HepG2 (cell line): Measurements from ENCODE around the gene CFAP119. TPM values are rescaled to one million over a fixed set of nuclear protein-coding genes. Genes with fewer than 3 reads are reported as not detected.

Experiments used
- ARID4A ChIP-seq: sonication (generic); formaldehyde crosslinking; IDR thresholded peaks from 2 replicates; pipeline ENCODE4 v1.5.0; 2020; ENCODE audit warnings: mild to moderate bottlenecking, missing genetic modification reagents, borderline replicate concordance
- CEBPG ChIP-seq: IDR thresholded peaks from 2 replicates; pipeline ENCODE4 v1.6.1; 2016
- NFYB ChIP-seq: sonication (generic); formaldehyde crosslinking; IDR thresholded peaks from 2 replicates; pipeline ENCODE4 v1.4.0; 2020; ENCODE audit warnings: missing genetic modification reagents
- RERE ChIP-seq: IDR thresholded peaks from 2 replicates; pipeline ENCODE4 v1.6.1; 2016; ENCODE audit warnings: low read depth, missing genetic modification reagents, missing compliant biosample characterization
- SMAD3 ChIP-seq: sonication (generic); formaldehyde crosslinking; IDR thresholded peaks from 2 replicates; pipeline ENCODE4 v1.4.0; 2020; ENCODE audit warnings: missing genetic modification reagents
- TAF1 ChIP-seq: sonication (generic); formaldehyde crosslinking; IDR thresholded peaks from 2 replicates; pipeline ENCODE4 v1.4.0; 2020; ENCODE audit warnings: missing genetic modification reagents
- ZFP90 ChIP-seq: sonication (generic); formaldehyde crosslinking; IDR thresholded peaks from 2 replicates; pipeline ENCODE4 v1.8.0; 2022; ENCODE audit warnings: missing genetic modification reagents, mild to moderate bottlenecking, inconsistent platforms, borderline replicate concordance
- ZNF331 ChIP-seq: sonication (generic); formaldehyde crosslinking; IDR thresholded peaks from 2 replicates; pipeline ENCODE4 v1.4.0; 2020; ENCODE audit warnings: missing genetic modification reagents
- ZNF350 ChIP-seq: sonication (generic); formaldehyde crosslinking; IDR thresholded peaks from 2 replicates; pipeline ENCODE4 v1.4.0; 2020; ENCODE audit warnings: mild to moderate bottlenecking, low read depth, missing genetic modification reagents, borderline replicate concordance
- ZNF362 ChIP-seq: sonication (generic); formaldehyde crosslinking; IDR thresholded peaks from 2 replicates; pipeline ENCODE4 v1.4.0; 2020; ENCODE audit warnings: missing genetic modification reagents, mild to moderate bottlenecking, borderline replicate concordance
- ZNF460 ChIP-seq: sonication (generic); formaldehyde crosslinking; IDR thresholded peaks from 2 replicates; pipeline ENCODE4 v1.5.1; 2020; ENCODE audit warnings: missing genetic modification reagents, mild to moderate bottlenecking, borderline replicate concordance
- ZNF574 ChIP-seq: sonication (generic); formaldehyde crosslinking; IDR thresholded peaks from 2 replicates; pipeline ENCODE4 v1.4.0; 2020; ENCODE audit warnings: missing genetic modification reagents
- ZNF775 ChIP-seq: sonication (generic); formaldehyde crosslinking; IDR thresholded peaks from 2 replicates; pipeline ENCODE4 v1.4.0; 2020; ENCODE audit warnings: missing genetic modification reagents, mild to moderate bottlenecking, moderate library complexity, borderline replicate concordance
- polyA plus RNA-seq, 8 experiments: library from polyadenylated mRNA; depleted of rRNA in 3 of 8; stranded (reverse) in 7 of 8; unstranded in 1 of 8; fragments of >200 nt; fragmentation: Illumina TruSeq in 4 of 8; extraction: Trizol in 4 of 8; gene quantifications; 2 replicates each; pipeline versions ENCODE4 v1.2.1 to v1.2.3, GENCODE V29; 2011 to 2016; ENCODE audit warnings: low read depth in 4 of 8, missing spikeins in 1 of 8, mixed read lengths in 1 of 8; ENCODE audit not compliant: insufficient read depth in 1 of 8
- total RNA-seq, 5 experiments: library from RNA; depleted of rRNA; stranded (reverse); fragments of >200 nt; fragmentation: Illumina TruSeq; extraction: Trizol; gene quantifications; 2 replicates each; pipeline ENCODE4 v1.2.3, GENCODE V29; 2016; ENCODE audit warnings: low read depth in 1 of 5

The CFAP119 gene
- total and polyA plus RNA-seq, 2 of the 13 experiments (the other 11 are each of a cell fraction or from before 2014, with no cell fraction given), result 6.4 TPM

GRCh38 chr16:30761928-30762902 lies at the start of gene CFAP119, which contains the start of gene RNF40 (continued):
- TF ChIP-seq ZNF574, result peak; percentile 92
- peak; percentile 97 for TF ChIP-seq TAF1 (CRISPR knock-in tag)
- TF ChIP-seq SMAD3 (CRISPR knock-in tag), result peak; percentile 87
- peak; percentile 74 for TF ChIP-seq NFYB (CRISPR knock-in tag)
- no peak for TF ChIP-seq ZNF460 (CRISPR knock-in tag)
- TF ChIP-seq RERE (CRISPR knock-in tag), result no peak
- TF ChIP-seq ZNF331, result peak; percentile 51
- peak; percentile 76 for TF ChIP-seq ZNF350
- TF ChIP-seq ZNF362 (CRISPR knock-in tag), result no peak
- peak; percentile 100 for TF ChIP-seq ARID4A (CRISPR knock-in tag)
- TF ChIP-seq ZFP90 (CRISPR knock-in tag), result peak; percentile 94
- peak; percentile 47; the same call in 1 of the 2 replicates for TF ChIP-seq ZNF775
- TF ChIP-seq CEBPG (CRISPR knock-in tag), result peak; percentile 80
